GM23338 (cell line): ENCODE data around the gene FAM185A. TPM values are rescaled to one million over a fixed set of nuclear protein-coding genes. Genes with fewer than 3 reads are reported as not detected.

ENCODE experiments used
- ATAC-seq: fragments of 200-7000 bp; cut with Tn5 transposase; 3 replicates; pipeline ENCODE4 v1.9.1; 2020
- DNase-seq: peaks from one replicate; pipeline ENCODE4 v3.0.0-alpha.2; 2015; ENCODE audit warnings: low spot score
- H2AFZ ChIP-seq: fragments of 200-600 bp; sonication (generic); 2 replicates; pipeline ENCODE4 v1.8.0; 2016; ENCODE audit warnings: antibody characterized with exemption, mild to moderate bottlenecking, moderate library complexity
- H3F3A ChIP-seq: fragments of 200-600 bp; sonication (generic); replicated peaks from 2 replicates; pipeline ENCODE4 v1.8.0; 2017; ENCODE audit warnings: antibody characterized with exemption, mixed run types, low read depth
- H3K27ac ChIP-seq: fragments of 200-600 bp; sonication (generic); 2 replicates; pipeline ENCODE4 v1.6.1; 2016; ENCODE audit warnings: low read depth
- H3K27me3 ChIP-seq: fragments of 200-600 bp; sonication (generic); 2 replicates; pipeline ENCODE4 v1.8.0; 2016; ENCODE audit warnings: mild to moderate bottlenecking, mixed run types, moderate library complexity; ENCODE audit not compliant: insufficient read depth
- H3K36me3 ChIP-seq: fragments of 200-600 bp; sonication (generic); 2 replicates; pipeline ENCODE4 v1.8.0; 2016; ENCODE audit warnings: mild to moderate bottlenecking; ENCODE audit not compliant: insufficient read depth
- H3K4me1 ChIP-seq: fragments of 200-600 bp; sonication (generic); 2 replicates; pipeline ENCODE4 v1.8.0; 2016; ENCODE audit warnings: mild to moderate bottlenecking, moderate library complexity; ENCODE audit not compliant: insufficient read depth
- H3K4me2 ChIP-seq: fragments of 200-600 bp; sonication (generic); 2 replicates; pipeline ENCODE4 v1.7.1; 2017; ENCODE audit warnings: mixed run types
- H3K4me3 ChIP-seq: fragments of 200-600 bp; sonication (generic); 2 replicates; pipeline ENCODE4 v1.6.1; 2016; ENCODE audit warnings: mixed run types
- H3K79me2 ChIP-seq: fragments of 200-600 bp; sonication (generic); replicated peaks from 2 replicates; pipeline ENCODE4 v1.8.0; 2017; ENCODE audit warnings: mild to moderate bottlenecking; ENCODE audit not compliant: insufficient read depth
- H3K9me2 ChIP-seq: fragments of 200-600 bp; sonication (generic); 2 replicates; pipeline ENCODE4 v1.8.0; 2017; ENCODE audit not compliant: insufficient read depth
- H4K20me1 ChIP-seq: fragments of 200-600 bp; sonication (generic); replicated peaks from 2 replicates; pipeline ENCODE4 v1.8.0; 2017; ENCODE audit warnings: mild to moderate bottlenecking; ENCODE audit not compliant: insufficient read depth
- H3K27ac Mint-ChIP-seq: 2 replicates; pipeline ENCODE4 v1.8.0; 2020; ENCODE audit warnings: inconsistent platforms, mild to moderate bottlenecking, moderate library complexity, mixed read lengths
- H3K27me3 Mint-ChIP-seq: 3 replicates; pipeline ENCODE4 v1.8.0; 2022; ENCODE audit warnings: low read depth, mild to moderate bottlenecking, moderate library complexity, mixed read lengths, inconsistent platforms; ENCODE audit not compliant: insufficient read depth, poor library complexity
- H3K36me3 Mint-ChIP-seq: 3 replicates; pipeline ENCODE4 v1.8.0; 2021; ENCODE audit warnings: low read depth, mild to moderate bottlenecking, inconsistent platforms, moderate library complexity, mixed read lengths
- H3K4me1 Mint-ChIP-seq: 3 replicates; pipeline ENCODE4 v1.8.0; 2020; ENCODE audit warnings: mild to moderate bottlenecking, inconsistent platforms, mixed read lengths
- H3K4me3 Mint-ChIP-seq: 3 replicates; pipeline ENCODE4 v1.8.0; 2021; ENCODE audit warnings: moderate library complexity, mild to moderate bottlenecking, inconsistent platforms, mixed read lengths
- H3K9me3 Mint-ChIP-seq: 3 replicates; pipeline ENCODE4 v1.8.0; 2020; ENCODE audit warnings: moderate library complexity, mild to moderate bottlenecking, inconsistent platforms, mixed read lengths
- CREB1 ChIP-seq: fragments of 250-450 bp; sonication (Bioruptor Pico); IDR thresholded peaks from 2 replicates; pipeline ENCODE4 v1.5.0; 2020; ENCODE audit warnings: low read depth, mild to moderate bottlenecking, moderate library complexity
- EZH2 ChIP-seq: fragments of 200-600 bp; sonication (generic); IDR thresholded peaks from one replicate; pipeline ENCODE4 v1.8.0; 2017; ENCODE audit warnings: antibody characterized with exemption, mild to moderate bottlenecking, low read depth; ENCODE audit not compliant: unreplicated experiment
- EZH2phosphoT487 ChIP-seq: fragments of 200-600 bp; sonication (generic); IDR thresholded peaks from one replicate; pipeline ENCODE4 v1.8.1; 2018; ENCODE audit warnings: antibody characterized with exemption; ENCODE audit not compliant: unreplicated experiment
- NANOG ChIP-seq: IDR thresholded peaks from 2 replicates; pipeline ENCODE4 v1.6.1; 2016; ENCODE audit warnings: antibody characterized with exemption, borderline replicate concordance
- POLR2AphosphoS5 ChIP-seq: IDR thresholded peaks from 2 replicates; pipeline ENCODE4 v1.6.1; 2016; ENCODE audit warnings: antibody characterized with exemption, low read depth
- STAT1 ChIP-seq: IDR thresholded peaks from one replicate; pipeline ENCODE4 v1.6.1; 2016; ENCODE audit warnings: antibody characterized with exemption; ENCODE audit not compliant: unreplicated experiment
- ZNF114 ChIP-seq: fragments of 250-450 bp; sonication (Bioruptor Pico); IDR thresholded peaks from 2 replicates; pipeline ENCODE4 v1.5.0; 2020; ENCODE audit warnings: mild to moderate bottlenecking, moderate library complexity
- ZNF331 ChIP-seq: fragments of 250-450 bp; sonication (Bioruptor Pico); IDR thresholded peaks from 2 replicates; pipeline ENCODE4 v1.5.0; 2020; ENCODE audit warnings: low read depth, mild to moderate bottlenecking, moderate library complexity
- polyA plus RNA-seq: library from polyadenylated mRNA; unstranded; fragments of >200 nt; fragmentation: Nextera tagmentation; extraction: Ambion mirVana; gene quantifications from 2 replicates; pipeline ENCODE4 v1.2.1, GENCODE V29; 2016
- total RNA-seq: library from RNA; depleted of rRNA; stranded (reverse); fragments of >200 nt; shearing (Covaris generic); gene quantifications from 2 replicates; pipeline ENCODE4 v1.2.3, GENCODE V29; 2014
- TF ChIP-seq, protein P1 (sequence below): IDR thresholded peaks from 2 replicates; pipeline ENCODE4 v1.6.1; 2016; ENCODE audit warnings: antibody characterized with exemption
- TF ChIP-seq, protein P2 (sequence below), 2 experiments: fragments of 200-600 bp in 1 of 2; sonication (generic) in 1 of 2; conservative IDR thresholded peaks; 2 replicates each; pipeline versions ENCODE4 v1.5.1 to v1.6.1; 2016 to 2017; ENCODE audit warnings: antibody characterized with exemption in 2 of 2, low read depth in 2 of 2, mild to moderate bottlenecking in 2 of 2, moderate library complexity in 1 of 2
- TF ChIP-seq, protein P3 (sequence below): IDR thresholded peaks from one replicate; pipeline ENCODE4 v1.6.1; 2018; ENCODE audit warnings: antibody characterized with exemption; ENCODE audit not compliant: unreplicated experiment

The FAM185A gene
- total and polyA plus RNA-seq, 2 experiments from 2014 or later = 5.7 to 11.7 TPM

DNA sequence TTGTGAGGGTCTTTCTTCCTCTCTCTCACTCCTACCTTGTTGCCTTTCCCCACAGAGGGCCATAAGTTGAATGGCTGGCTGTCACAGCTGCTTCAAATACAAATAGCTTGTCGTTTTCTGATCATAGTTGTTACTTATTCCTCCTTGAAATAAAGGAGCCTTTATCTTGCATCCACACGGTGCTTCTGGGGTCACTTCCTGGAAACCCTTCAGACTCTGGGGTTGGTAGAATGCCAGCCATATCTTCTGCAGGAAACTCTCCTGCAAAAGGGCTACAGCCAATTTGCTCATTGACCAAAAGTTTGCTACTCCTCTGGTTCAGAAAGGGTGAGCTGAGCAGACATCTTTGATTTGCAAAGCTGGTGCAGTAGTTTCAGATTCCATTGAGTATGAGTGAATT lies 70.4 kb downstream of the FAM185A start (continued):
- no peak for TF ChIP-seq POLR2AphosphoS5
- no peak for TF ChIP-seq STAT1
- TF ChIP-seq EZH2 = no peak
- no peak for TF ChIP-seq EZH2phosphoT487
- no peak for TF ChIP-seq ZNF114 (CRISPR knock-in tag)

DNA sequence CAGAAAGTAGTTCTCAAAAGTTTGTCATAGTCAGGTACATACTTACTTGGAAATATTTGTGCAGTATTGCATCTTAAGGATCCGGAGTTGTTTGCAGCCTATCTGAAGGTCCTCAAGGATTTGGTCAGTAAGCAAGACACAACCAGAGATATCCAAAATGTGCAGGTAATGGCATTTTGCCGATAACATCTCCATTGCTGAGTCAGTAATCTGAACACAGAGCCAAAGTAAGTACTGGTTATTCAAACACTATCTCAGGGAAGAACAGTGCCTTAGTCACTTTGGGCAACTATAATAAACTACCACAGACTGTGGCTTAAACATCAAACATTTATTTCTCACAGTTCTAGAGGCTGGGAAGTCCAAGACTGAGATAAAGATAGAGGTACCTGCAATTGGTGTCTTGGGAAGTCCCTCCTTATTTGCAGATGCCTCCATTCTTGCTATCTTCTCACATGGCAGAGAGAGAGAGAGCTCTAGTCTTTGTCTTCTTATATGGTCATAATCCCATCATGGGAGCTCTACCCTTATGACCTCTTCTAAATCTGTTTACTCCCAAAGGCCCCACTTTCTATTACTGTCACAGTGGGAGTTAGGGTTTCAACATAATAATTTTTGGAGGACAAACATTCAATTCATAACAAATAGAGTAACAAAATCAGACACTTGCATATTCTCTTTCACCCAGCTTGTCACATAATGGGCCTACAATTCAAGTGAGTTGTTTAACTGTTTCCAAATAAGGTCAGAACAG lies 73.4 kb downstream of the FAM185A start:
- no peaks in the 10 kb centered on the region for H3K9me3 Mint-ChIP-seq

More for the DNA sequence above, 73.4 kb downstream of the FAM185A start:
- H3K36me3 Mint-ChIP-seq = peaks cover 2% of the 10 kb centered on the region; the same call in 2 of the 3 replicates
- Histone ChIP-seq H3K79me2 (no peaks in the 10 kb centered on the region), H3K27me3 (no peaks in the 10 kb centered on the region), H3K4me2 (no peak overlapping the region), H4K20me1 (no peaks in the 10 kb centered on the region), H2AFZ (no peak overlapping the region), H3K9me2 (no peaks in the 10 kb centered on the region; the same call in 1 of the 2 replicates), H3K4me1 (no peaks in the 10 kb centered on the region), H3F3A (no peaks in the 10 kb centered on the region), H3K36me3 (no peaks in the 10 kb centered on the region), H3K27ac (no peak overlapping the region), H3K4me3 (no peak overlapping the region)
- no peak for TF ChIP-seq NANOG
- TF ChIP-seq, protein P1, sequence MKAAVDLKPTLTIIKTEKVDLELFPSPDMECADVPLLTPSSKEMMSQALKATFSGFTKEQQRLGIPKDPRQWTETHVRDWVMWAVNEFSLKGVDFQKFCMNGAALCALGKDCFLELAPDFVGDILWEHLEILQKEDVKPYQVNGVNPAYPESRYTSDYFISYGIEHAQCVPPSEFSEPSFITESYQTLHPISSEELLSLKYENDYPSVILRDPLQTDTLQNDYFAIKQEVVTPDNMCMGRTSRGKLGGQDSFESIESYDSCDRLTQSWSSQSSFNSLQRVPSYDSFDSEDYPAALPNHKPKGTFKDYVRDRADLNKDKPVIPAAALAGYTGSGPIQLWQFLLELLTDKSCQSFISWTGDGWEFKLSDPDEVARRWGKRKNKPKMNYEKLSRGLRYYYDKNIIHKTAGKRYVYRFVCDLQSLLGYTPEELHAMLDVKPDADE = no peak
- no peak for TF ChIP-seq CREB1
- TF ChIP-seq ZNF331 = no peak
- no peak for TF ChIP-seq EZH2phosphoT487
- TF ChIP-seq ZNF114 (CRISPR knock-in tag) = no peak
- TF ChIP-seq, protein P2, sequence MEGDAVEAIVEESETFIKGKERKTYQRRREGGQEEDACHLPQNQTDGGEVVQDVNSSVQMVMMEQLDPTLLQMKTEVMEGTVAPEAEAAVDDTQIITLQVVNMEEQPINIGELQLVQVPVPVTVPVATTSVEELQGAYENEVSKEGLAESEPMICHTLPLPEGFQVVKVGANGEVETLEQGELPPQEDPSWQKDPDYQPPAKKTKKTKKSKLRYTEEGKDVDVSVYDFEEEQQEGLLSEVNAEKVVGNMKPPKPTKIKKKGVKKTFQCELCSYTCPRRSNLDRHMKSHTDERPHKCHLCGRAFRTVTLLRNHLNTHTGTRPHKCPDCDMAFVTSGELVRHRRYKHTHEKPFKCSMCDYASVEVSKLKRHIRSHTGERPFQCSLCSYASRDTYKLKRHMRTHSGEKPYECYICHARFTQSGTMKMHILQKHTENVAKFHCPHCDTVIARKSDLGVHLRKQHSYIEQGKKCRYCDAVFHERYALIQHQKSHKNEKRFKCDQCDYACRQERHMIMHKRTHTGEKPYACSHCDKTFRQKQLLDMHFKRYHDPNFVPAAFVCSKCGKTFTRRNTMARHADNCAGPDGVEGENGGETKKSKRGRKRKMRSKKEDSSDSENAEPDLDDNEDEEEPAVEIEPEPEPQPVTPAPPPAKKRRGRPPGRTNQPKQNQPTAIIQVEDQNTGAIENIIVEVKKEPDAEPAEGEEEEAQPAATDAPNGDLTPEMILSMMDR (conservative IDR thresholded peaks at IDR 0.05; ENCODE audit: low read depth in 2 of 2) = no peak
- TF ChIP-seq, protein P3, sequence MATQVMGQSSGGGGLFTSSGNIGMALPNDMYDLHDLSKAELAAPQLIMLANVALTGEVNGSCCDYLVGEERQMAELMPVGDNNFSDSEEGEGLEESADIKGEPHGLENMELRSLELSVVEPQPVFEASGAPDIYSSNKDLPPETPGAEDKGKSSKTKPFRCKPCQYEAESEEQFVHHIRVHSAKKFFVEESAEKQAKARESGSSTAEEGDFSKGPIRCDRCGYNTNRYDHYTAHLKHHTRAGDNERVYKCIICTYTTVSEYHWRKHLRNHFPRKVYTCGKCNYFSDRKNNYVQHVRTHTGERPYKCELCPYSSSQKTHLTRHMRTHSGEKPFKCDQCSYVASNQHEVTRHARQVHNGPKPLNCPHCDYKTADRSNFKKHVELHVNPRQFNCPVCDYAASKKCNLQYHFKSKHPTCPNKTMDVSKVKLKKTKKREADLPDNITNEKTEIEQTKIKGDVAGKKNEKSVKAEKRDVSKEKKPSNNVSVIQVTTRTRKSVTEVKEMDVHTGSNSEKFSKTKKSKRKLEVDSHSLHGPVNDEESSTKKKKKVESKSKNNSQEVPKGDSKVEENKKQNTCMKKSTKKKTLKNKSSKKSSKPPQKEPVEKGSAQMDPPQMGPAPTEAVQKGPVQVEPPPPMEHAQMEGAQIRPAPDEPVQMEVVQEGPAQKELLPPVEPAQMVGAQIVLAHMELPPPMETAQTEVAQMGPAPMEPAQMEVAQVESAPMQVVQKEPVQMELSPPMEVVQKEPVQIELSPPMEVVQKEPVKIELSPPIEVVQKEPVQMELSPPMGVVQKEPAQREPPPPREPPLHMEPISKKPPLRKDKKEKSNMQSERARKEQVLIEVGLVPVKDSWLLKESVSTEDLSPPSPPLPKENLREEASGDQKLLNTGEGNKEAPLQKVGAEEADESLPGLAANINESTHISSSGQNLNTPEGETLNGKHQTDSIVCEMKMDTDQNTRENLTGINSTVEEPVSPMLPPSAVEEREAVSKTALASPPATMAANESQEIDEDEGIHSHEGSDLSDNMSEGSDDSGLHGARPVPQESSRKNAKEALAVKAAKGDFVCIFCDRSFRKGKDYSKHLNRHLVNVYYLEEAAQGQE = no peak
- TF ChIP-seq POLR2AphosphoS5 = no peak
- no peak for TF ChIP-seq STAT1
- H3K27me3 Mint-ChIP-seq = no peaks in the 10 kb centered on the region
- ATAC-seq = no peak
- DNase-seq = no peak
- H3K27ac Mint-ChIP-seq = no peak overlapping the region
- no peak overlapping the region for H3K4me3 Mint-ChIP-seq
- no peaks in the 10 kb centered on the region for H3K4me1 Mint-ChIP-seq
